Activated naive CD8-positive, alpha-beta T cell treated with anti-CD3 and anti-CD28 coated beads, Interleukin-2, amount 10 ng/mL, durations not matched to agents 7 days and 5 days (primary cell): ENCODE measurements around the gene DIAPH3. TPM values are rescaled to one million over a fixed set of nuclear protein-coding genes. Genes with fewer than 3 reads are reported as not detected.

Experiments used
- ATAC-seq: fragments of 150-1000 bp; cut with Tn5 transposase; one replicate; pipeline ENCODE4 v1.10.0; 2021; ENCODE audit warnings: low read depth, moderate library complexity
- POLR2A ChIA-PET: fragments of 350-600 bp; sonication (Branson Sonifier 250); formaldehyde crosslinking; loops from one replicate; lab custom pipeline; 2021; ENCODE audit warnings: antibody characterized with exemption; lab: Charles Lee
- DNase-seq: peaks from one replicate; pipeline ENCODE4 v3.0.0; 2021
- H3K27ac Mint-ChIP-seq: one replicate; pipeline ENCODE4 v1.8.0; 2022; ENCODE audit warnings: mild to moderate bottlenecking, mixed read lengths
- H3K27me3 Mint-ChIP-seq: one replicate; pipeline ENCODE4 v1.8.0; 2022; ENCODE audit warnings: mild to moderate bottlenecking, moderate library complexity, mixed read lengths
- H3K36me3 Mint-ChIP-seq: one replicate; pipeline ENCODE4 v1.8.0; 2021; ENCODE audit warnings: mild to moderate bottlenecking, mixed read lengths
- H3K4me1 Mint-ChIP-seq: one replicate; pipeline ENCODE4 v1.8.0; 2021; ENCODE audit warnings: mixed read lengths
- H3K4me3 Mint-ChIP-seq: one replicate; pipeline ENCODE4 v1.8.0; 2022; ENCODE audit warnings: mild to moderate bottlenecking, moderate library complexity, mixed read lengths
- H3K9me3 Mint-ChIP-seq: one replicate; pipeline ENCODE4 v1.8.0; 2021; ENCODE audit warnings: mixed read lengths
- total RNA-seq, 2 experiments: library from RNA; stranded (reverse); gene quantifications; one replicate each; pipeline ENCODE4 v1.2.3, GENCODE V29; 2021

The DIAPH3 gene
- total RNA-seq, 2 experiments from 2014 or later: 16.2 to 18.3 TPM

- no peaks in the 10 kb centered on the region for H3K4me1 Mint-ChIP-seq
- DNase-seq: no peak
- H3K36me3 Mint-ChIP-seq: peaks cover 1% of the 10 kb centered on the region
- H3K4me3 Mint-ChIP-seq: no peak overlapping the region
- no peak overlapping the region for H3K27ac Mint-ChIP-seq
- no peak for ATAC-seq
- no peaks in the 10 kb centered on the region for H3K9me3 Mint-ChIP-seq
- POLR2A ChIA-PET: no interaction called here
- no peaks in the 10 kb centered on the region for H3K27me3 Mint-ChIP-seq
Observed at GRCh38 chr13:59835569-59835968, 328.2 kb downstream of the DIAPH3 start.

- DNase-seq (no peak), ATAC-seq (no peak)
- no peak overlapping the region for H3K4me3 Mint-ChIP-seq
- no peaks in the 10 kb centered on the region for H3K4me1 Mint-ChIP-seq
- H3K9me3 Mint-ChIP-seq: no peaks in the 10 kb centered on the region
- H3K27me3 Mint-ChIP-seq: no peaks in the 10 kb centered on the region
- POLR2A ChIA-PET: no interaction called here
- H3K27ac Mint-ChIP-seq: no peak overlapping the region
- peaks cover 1% of the 10 kb centered on the region for H3K36me3 Mint-ChIP-seq
Observed at GRCh38 chr13:59834801-59835200, 328.9 kb downstream of the DIAPH3 start.

GRCh38 chr13:59829690-59830089, 334.0 kb downstream of the DIAPH3 start:
- ATAC-seq (no peak), DNase-seq (no peak)
- H3K4me1 Mint-ChIP-seq: no peaks in the 10 kb centered on the region
- H3K9me3 Mint-ChIP-seq: no peaks in the 10 kb centered on the region
- no peaks in the 10 kb centered on the region for H3K27me3 Mint-ChIP-seq
- no peak overlapping the region for H3K4me3 Mint-ChIP-seq
- POLR2A ChIA-PET: no interaction called here
- no peak overlapping the region for H3K27ac Mint-ChIP-seq
- H3K36me3 Mint-ChIP-seq: no peaks in the 10 kb centered on the region

GRCh38 chr13:59823486-59823885, 340.2 kb downstream of the DIAPH3 start:
- POLR2A ChIA-PET: no interaction called here
- Mint-ChIP-seq H3K27ac (no peak overlapping the region), H3K9me3 (no peaks in the 10 kb centered on the region), H3K4me1 (no peaks in the 10 kb centered on the region), H3K27me3 (no peaks in the 10 kb centered on the region), H3K36me3 (no peaks in the 10 kb centered on the region), H3K4me3 (no peak overlapping the region)
- DNase-seq: no peak
- no peak for ATAC-seq

GRCh38 chr13:59809564-59809963, 354.2 kb downstream of the DIAPH3 start:
- no peaks in the 10 kb centered on the region for H3K4me1 Mint-ChIP-seq
- no peak for ATAC-seq

GRCh38 chr13:59806801-59807200, 356.9 kb downstream of the DIAPH3 start:
- no peak for DNase-seq
- ATAC-seq: no peak
- POLR2A ChIA-PET: no interaction called here
- no peaks in the 10 kb centered on the region for H3K27me3 Mint-ChIP-seq
- H3K4me3 Mint-ChIP-seq: no peak overlapping the region
- H3K27ac Mint-ChIP-seq: no peak overlapping the region
- H3K4me1 Mint-ChIP-seq: no peaks in the 10 kb centered on the region
- no peaks in the 10 kb centered on the region for H3K9me3 Mint-ChIP-seq
- peaks cover 2% of the 10 kb centered on the region for H3K36me3 Mint-ChIP-seq

More at GRCh38 chr13:59809564-59809963, 354.2 kb downstream of the DIAPH3 start:
- Mint-ChIP-seq H3K4me3 (no peak overlapping the region), H3K27ac (no peak overlapping the region), H3K27me3 (no peaks in the 10 kb centered on the region), H3K9me3 (no peaks in the 10 kb centered on the region), H3K36me3 (peaks cover 2% of the 10 kb centered on the region)
- DNase-seq: no peak
- POLR2A ChIA-PET: no interaction called here

- ATAC-seq (no peak), DNase-seq (no peak)
- H3K27me3 Mint-ChIP-seq: no peaks in the 10 kb centered on the region
- H3K27ac Mint-ChIP-seq: no peak overlapping the region
- no peaks in the 10 kb centered on the region for H3K9me3 Mint-ChIP-seq
- POLR2A ChIA-PET: no interaction called here
- H3K4me3 Mint-ChIP-seq: no peak overlapping the region
- H3K4me1 Mint-ChIP-seq: no peaks in the 10 kb centered on the region
- H3K36me3 Mint-ChIP-seq: peaks cover 4% of the 10 kb centered on the region
Observed at GRCh38 chr13:59801107-59801880, 362.4 kb downstream of the DIAPH3 start.

- DNase-seq (no peak), ATAC-seq (no peak)
- no peak overlapping the region for H3K4me3 Mint-ChIP-seq
- H3K4me1 Mint-ChIP-seq: no peaks in the 10 kb centered on the region
- POLR2A ChIA-PET: no interaction called here
- H3K36me3 Mint-ChIP-seq: no peaks in the 10 kb centered on the region
- H3K27me3 Mint-ChIP-seq: no peaks in the 10 kb centered on the region
- H3K27ac Mint-ChIP-seq: no peak overlapping the region
- no peaks in the 10 kb centered on the region for H3K9me3 Mint-ChIP-seq
Observed at GRCh38 chr13:59793107-59793506, 370.6 kb downstream of the DIAPH3 start.

GRCh38 chr13:59790626-59791025, 373.1 kb downstream of the DIAPH3 start:
- H3K9me3 Mint-ChIP-seq: no peaks in the 10 kb centered on the region
- H3K36me3 Mint-ChIP-seq: no peaks in the 10 kb centered on the region
- no peak overlapping the region for H3K27ac Mint-ChIP-seq
- ATAC-seq (no peak), DNase-seq (no peak)
- no peaks in the 10 kb centered on the region for H3K4me1 Mint-ChIP-seq
- POLR2A ChIA-PET: no interaction called here
- H3K27me3 Mint-ChIP-seq: peaks cover 2% of the 10 kb centered on the region
- H3K4me3 Mint-ChIP-seq: no peak overlapping the region

- POLR2A ChIA-PET: no interaction called here
- H3K4me1 Mint-ChIP-seq: no peaks in the 10 kb centered on the region
- H3K27me3 Mint-ChIP-seq: peaks cover 2% of the 10 kb centered on the region
- H3K9me3 Mint-ChIP-seq: no peaks in the 10 kb centered on the region
- H3K4me3 Mint-ChIP-seq: no peak overlapping the region
- no peak for ATAC-seq
- H3K36me3 Mint-ChIP-seq: no peaks in the 10 kb centered on the region
- H3K27ac Mint-ChIP-seq: no peak overlapping the region
- no peak for DNase-seq
Observed at GRCh38 chr13:59789558-59789957, 374.2 kb downstream of the DIAPH3 start.

GRCh38 chr13:59787679-59788078, 376.0 kb downstream of the DIAPH3 start:
- Mint-ChIP-seq H3K27me3 (peaks cover 2% of the 10 kb centered on the region), H3K27ac (no peak overlapping the region), H3K36me3 (no peaks in the 10 kb centered on the region), H3K4me1 (no peaks in the 10 kb centered on the region), H3K4me3 (no peak overlapping the region), H3K9me3 (no peaks in the 10 kb centered on the region)
- POLR2A ChIA-PET: no interaction called here
- DNase-seq: no peak
- ATAC-seq: no peak

GRCh38 chr13:59782696-59783095, 381.0 kb downstream of the DIAPH3 start:
- H3K4me3 Mint-ChIP-seq: no peak overlapping the region
- H3K36me3 Mint-ChIP-seq: peaks cover 2% of the 10 kb centered on the region
- no peak overlapping the region for H3K27ac Mint-ChIP-seq
- ATAC-seq: no peak
- H3K9me3 Mint-ChIP-seq: peaks cover 1% of the 10 kb centered on the region
- no peak for DNase-seq
- POLR2A ChIA-PET: no interaction called here
- H3K4me1 Mint-ChIP-seq: no peaks in the 10 kb centered on the region
- peaks cover 2% of the 10 kb centered on the region for H3K27me3 Mint-ChIP-seq

- Mint-ChIP-seq H3K4me1 (no peaks in the 10 kb centered on the region), H3K27me3 (no peaks in the 10 kb centered on the region), H3K4me3 (no peak overlapping the region), H3K27ac (no peak overlapping the region), H3K9me3 (peaks cover 1% of the 10 kb centered on the region), H3K36me3 (peaks cover 2% of the 10 kb centered on the region)
- ATAC-seq (no peak), DNase-seq (no peak)
- POLR2A ChIA-PET: no interaction called here
Observed at GRCh38 chr13:59780058-59780457, 383.7 kb downstream of the DIAPH3 start.

- no peak for DNase-seq
- ATAC-seq: no peak
- H3K36me3 Mint-ChIP-seq: peaks cover 7% of the 10 kb centered on the region
- H3K27me3 Mint-ChIP-seq: no peaks in the 10 kb centered on the region
- H3K9me3 Mint-ChIP-seq: peaks cover 1% of the 10 kb centered on the region
- no peaks in the 10 kb centered on the region for H3K4me1 Mint-ChIP-seq
- H3K27ac Mint-ChIP-seq: no peak overlapping the region
- no peak overlapping the region for H3K4me3 Mint-ChIP-seq
- POLR2A ChIA-PET: no interaction called here
Observed at GRCh38 chr13:59776924-59777690, 386.6 kb downstream of the DIAPH3 start.
